Activated CD8-positive, alpha-beta memory T cell treated with anti-CD3 and anti-CD28 coated beads for 24 hours (primary cell): ENCODE results near the gene CACNA1B.

Source experiments
- DNase-seq: peaks from one replicate; pipeline ENCODE4 v3.0.0-alpha.2; 2020

CACNA1B gene

GRCh38 chr9:138077898-138078540 lies 200.4 kb downstream of the CACNA1B start:
- no peak for DNase-seq

DNA sequence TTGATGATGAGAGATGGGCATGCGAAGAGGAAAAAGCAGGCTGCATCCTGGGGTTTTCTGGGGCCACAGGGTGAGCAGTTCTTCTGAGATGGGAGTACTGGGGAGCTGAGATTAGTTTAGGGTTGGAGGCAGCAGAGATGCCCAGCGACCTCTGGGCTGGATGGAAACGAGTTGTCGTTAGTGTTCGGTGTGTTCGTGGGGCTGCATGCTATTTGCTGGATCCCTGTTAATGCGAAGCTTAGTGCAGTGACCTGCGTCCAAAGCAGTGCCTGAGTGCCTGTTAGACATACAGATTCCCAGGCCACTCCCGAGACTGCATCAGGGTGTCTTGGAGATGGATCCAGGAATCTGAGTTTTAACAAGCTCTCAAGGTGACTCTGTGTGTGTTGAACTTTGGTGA lies 201.3 kb downstream of the CACNA1B start:
- DNase-seq, result no peak

DNA sequence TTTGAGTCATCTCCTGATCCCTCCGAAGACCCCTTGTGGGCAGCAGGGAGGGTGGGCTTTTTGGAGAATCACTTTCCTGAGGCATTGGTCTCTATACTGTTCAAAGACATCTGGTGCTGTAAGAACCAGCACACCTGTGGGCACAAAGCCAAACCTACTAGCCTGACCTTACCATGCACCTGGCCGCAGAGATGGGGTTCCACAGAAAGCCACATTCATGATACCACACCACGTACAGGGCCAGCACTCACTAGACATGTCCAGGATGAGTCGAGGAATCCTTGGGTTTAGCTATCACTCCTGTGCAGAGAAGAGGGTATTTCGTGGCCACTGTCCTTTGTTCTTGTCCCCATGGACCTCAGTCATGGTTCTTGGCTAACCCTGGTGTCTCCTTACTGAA lies 203.4 kb downstream of the CACNA1B start:
- no peak for DNase-seq

DNA sequence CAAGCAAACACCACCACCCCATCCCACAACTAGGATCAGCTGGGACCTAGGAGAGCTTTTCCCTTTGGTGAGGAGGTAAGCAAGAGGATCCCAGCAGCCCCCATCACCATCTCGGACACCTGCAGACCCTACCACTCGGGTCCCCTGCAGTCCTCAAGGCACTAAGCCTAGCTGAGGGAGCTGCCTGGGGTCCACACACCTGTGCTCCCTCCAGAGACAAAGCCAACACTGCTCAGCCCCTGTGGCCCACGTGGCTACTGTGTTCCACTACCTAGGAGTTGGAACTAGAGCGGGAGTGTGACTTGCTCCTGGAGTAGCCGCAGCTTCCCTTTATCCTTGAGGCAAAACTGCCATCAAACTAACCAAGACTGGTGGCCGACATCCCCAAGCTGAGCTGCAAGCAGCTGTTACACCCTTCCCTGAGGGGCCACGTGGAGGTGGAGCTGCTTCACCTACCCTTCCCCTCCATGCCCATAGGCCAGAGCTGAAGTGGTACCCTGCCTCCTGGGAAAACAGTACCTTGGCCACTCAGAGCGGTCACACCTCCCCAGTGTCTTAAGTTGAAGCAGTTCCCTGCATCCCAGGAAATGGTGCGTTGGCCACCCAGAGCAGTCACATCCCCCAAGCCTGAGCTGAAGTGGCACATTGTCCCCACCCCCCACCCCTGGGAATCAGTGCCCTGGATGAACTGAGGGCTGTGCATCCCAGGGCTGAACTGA lies 205.5 kb downstream of the CACNA1B start:
- DNase-seq, result peak; percentile 3

DNA sequence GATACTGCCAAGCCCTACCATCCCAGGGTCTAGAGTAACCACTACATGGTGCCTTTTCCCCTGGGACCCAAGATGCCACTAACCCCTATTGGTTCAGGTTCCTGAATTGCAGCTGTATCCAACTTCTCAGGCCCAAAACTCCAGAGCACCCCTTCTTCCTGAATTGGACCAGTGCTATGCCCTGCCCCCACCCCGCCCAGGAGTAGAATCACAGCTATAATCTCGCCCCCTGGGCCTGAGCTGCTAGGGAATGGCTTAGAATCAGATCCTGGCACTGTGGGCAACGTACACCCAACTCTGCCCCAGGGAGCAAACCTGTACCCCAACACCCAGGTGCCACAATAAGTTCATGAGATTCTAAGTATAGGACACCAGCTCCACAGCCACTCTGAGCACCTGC lies 206.3 kb downstream of the CACNA1B start:
- DNase-seq, result no peak

DNA sequence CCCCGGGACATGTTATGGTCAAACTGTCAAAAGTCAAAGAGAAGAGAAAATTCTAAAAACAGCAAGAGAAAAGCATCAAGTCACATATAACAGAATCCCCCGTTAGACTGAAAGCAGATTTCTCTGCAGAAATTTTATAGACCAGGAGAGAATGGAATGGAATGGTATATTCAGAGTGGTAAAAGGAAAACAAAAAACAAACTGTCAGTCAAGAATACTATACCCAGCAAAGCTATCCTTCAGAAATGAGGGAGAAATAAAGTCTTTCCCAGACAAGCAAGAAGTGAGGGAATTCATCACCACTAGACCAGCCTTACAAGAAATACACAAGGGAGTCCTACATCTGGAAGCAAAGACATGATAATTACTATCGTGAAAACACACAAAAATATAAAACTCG lies 208.0 kb downstream of the CACNA1B start:
- DNase-seq, result no peak

DNA sequence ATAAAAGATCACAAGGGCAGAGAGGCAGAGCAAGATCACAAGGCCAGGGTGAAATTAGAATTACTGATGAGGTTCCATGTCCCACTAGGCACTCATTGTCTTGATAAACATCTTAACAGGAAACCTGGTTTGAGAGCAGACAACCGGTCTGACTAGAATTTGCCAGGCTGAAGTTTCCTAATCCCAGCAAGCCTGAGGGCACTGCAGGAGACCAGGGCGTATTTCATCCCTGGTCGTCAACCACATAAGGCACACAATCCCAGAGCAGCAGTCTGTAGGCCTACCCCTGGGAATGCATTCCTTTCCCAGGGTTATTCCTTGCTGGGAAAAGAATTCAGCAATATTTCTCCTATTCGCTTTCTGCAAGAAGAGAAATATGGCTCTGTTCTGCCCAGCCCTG lies 214.5 kb downstream of the CACNA1B start:
- peak; percentile 7 for DNase-seq

GRCh38 chr9:138094028-138094427 lies 216.4 kb downstream of the CACNA1B start:
- DNase-seq, result no peak

DNA sequence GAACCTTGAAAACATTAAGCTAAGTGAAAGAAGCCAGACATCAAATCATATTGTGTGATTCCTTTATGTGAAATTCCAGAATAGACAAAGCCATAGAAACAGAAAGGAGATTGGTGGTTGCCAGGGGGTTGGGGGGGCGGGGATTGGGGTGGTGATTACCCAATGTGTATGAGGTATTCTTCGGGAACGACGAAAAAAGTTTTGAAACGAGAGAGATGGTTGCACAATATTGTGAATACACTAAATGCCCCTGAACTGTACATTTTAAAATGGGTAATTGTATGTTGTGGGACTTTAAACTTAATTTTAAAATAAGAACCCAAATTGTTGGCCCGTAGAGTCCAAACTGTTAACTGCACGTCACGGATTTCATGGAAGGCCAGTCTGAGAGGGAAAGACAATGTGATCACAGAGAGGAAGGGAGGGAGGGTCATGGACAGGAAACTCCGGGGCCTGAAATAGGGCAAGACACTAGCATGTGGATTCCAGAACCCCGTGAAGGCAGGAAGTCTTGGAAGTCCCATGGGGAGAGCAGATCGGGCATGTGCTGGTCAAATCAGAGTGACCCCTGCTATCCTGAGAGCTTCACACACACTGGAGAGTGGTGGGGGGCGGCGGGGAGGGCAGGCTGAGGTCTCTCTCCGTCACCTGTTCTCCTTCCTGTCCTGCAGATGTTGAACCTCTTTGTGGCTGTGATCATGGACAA lies 218.4 kb downstream of the CACNA1B start:
- DNase-seq, result peak; percentile 37

GRCh38 chr9:138096519-138096845 lies 218.9 kb downstream of the CACNA1B start:
- DNase-seq, result no peak

DNA sequence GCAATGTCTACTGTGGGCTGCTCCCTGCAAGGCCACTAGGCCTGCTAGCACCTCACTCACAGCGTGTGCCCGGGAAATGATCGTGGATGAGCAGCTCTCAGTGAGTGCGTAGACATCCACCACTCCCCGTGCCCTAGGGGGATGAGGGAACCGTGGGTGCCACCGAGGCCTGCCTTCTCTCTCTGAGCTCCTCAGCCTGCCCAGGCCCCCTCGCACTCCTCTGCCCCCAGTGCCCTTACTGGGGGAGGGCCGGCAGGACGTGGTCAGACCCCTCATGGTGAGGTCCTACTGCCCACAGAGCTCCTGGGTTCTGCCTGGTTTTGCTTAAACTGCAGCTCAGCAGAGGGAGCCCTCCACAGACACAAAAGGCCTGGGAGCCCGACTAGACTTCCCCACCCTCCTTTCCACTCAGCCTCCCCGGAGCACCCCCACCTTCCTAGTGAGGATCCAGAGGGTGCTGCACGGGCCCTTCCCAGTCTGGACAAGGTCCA lies 220.0 kb downstream of the CACNA1B start:
- peak; percentile 26 for DNase-seq

DNA sequence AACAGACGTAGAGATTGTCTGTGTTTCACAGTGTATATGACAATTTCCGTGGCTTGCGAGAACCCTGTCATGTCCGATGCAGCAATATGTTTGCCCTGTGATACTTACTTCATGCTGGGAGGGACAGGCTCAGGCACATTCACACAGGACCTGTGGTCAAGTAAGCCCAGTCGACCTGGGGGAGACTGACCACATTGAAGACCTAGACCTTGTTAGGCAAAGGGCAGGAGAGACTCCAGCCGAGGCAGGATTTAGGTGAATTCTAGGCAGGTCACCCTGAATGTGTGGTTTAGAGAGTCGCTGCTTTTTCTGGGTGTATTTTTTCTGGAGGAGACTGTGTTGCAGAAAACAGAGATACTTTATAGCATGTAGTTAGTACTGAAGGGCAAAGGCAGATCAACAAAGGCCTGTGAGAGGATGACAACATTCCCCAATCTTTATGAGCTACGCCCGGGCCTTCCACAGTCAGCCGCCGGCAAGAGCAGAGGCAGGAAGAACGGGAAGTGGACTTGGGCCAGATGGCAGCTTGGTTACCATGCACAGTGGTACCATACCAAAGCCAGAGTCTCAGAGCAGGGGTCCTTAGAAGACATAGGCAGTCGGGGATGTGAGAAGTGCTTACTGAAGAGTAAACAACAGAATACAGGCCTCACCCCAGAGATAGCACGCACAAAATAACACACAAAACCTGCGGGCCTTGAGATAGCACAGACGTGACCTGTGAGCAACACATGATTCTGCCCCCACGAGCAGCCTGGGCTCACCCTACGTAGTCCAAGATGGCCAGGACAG lies 220.7 kb downstream of the CACNA1B start:
- DNase-seq, result peak; percentile 44

DNA sequence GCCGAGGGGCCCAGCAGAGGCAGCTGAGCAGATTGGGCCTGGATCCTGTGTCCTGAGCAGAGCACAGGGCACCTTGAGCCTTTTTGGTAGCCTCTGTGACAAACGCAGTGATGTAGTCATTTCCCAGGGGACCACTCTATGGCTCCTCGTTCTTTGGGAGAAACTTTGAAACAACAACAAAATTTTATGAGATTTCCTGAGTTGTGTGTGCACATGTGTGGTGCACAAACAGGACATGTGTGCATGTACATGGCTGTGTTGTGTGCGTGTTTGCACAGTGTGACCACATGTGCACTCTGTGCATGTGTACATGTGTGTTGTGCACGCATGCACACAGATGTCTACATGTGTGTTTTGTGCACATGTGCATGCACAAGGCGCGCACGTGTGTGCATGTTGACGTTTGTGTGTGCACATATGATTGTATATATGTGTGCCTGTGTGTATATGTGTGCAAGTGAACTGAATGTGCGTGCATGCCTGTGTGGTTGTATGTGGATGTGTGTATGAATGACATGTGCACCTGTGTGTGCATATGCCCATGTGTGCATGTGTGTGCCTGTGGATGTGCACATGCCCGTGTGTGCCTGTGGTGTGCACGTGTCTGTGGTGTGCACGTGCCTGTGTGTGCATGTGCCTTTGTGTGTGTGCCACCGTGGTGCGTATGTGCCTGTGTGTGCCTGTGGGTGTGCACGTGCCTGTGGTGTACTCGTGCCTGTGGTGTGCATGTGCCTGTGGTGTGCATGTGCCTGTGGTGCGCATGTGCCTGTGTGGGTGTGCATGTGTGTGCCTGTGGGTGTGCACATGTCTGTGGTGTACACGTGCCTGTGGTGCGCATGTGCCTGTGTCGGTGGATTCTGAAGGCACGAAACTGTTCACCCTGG lies 221.6 kb downstream of the CACNA1B start:
- peak; percentile 17 for DNase-seq

GRCh38 chr9:138099803-138100598 lies 222.4 kb downstream of the CACNA1B start:
- peak; percentile 15 for DNase-seq

DNA sequence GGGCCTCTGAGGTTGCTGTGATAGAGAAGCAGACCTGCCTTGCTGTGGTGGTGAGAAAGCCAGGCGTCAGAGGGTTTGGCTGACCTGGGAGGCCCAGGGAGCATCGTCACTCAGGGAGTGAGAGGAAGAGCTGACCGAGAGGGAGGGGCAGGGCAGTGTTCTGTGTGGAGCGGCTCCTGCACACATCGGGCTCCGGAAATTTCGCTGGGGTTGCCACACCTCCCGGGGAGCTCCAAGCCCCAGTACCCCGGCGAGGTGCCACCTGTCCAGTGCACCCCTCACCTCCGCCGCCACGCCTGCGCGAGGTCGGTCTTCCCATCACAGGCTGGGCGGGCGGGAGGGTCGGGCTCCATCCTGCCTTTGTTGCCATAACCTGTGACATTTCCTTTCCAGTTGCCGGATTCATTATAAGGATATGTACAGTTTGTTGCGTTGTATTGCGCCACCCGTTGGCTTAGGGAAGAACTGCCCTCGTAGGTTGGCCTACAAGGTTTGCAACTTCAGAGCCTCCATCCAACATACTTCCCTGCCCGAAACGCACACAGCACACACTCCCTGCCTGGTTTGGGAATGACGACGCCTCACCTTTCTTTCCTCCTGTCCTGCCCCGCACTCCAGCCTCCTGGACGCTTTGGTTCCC lies 223.2 kb downstream of the CACNA1B start:
- DNase-seq, result peak; percentile 15

GRCh38 chr9:138101444-138102234 lies 224.1 kb downstream of the CACNA1B start:
- DNase-seq, result peak; percentile 28

- peak; percentile 21 for DNase-seq
These were observed 224.9 kb downstream of the CACNA1B start for GRCh38 chr9:138102246-138103051.

DNA sequence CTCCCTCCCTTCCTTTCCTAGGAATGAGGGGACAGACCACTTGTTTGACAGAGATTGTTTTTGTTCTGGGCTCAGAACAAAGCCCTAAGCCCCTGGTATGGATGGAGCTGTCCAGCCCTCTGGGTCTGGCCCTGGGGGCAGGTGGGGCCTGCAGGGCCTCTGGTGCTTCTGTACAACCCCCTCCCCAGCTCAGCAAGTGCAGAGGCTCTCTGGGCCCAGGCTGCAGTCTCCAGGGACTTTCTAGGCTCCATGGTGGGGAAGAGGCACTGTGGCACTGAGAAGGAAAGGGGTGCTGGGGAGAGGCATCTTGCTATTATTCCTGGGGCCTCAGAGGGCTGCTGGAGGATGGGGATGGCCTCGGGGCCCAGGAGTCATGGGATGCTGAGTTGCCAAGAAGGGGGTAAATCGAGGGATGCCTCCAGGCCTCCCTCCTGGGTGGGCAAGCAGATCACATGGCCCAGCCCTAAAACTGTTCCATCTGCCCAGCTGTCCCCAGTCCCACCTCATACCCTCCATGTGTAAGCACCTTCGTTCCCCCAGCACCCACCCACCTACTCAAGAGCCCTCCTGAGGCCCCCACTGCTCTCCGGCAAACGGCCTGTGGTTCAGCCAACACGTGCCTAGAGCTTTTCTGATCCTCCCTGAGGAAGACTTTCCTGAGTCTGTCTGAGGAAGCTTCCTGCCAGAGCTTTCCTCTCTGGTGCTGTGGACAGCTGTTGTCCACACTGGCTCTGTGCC lies 225.7 kb downstream of the CACNA1B start:
- DNase-seq, result peak; percentile 35
